NCI-H2081 treated with DMSO at 0.1 percent for 48 hours (cell line): ENCODE measurements around the gene TIGD2.
"Not testable (repeated sequence)": the region's sequence is repeated elsewhere in the genome, so short reads cannot be mapped to it uniquely, and the experiment has no call there.

Source experiments
- DNase-seq: peaks from one replicate; lab custom pipeline; 2025; lab: John Stamatoyannopoulos, UW

The TIGD2 gene

DNA sequence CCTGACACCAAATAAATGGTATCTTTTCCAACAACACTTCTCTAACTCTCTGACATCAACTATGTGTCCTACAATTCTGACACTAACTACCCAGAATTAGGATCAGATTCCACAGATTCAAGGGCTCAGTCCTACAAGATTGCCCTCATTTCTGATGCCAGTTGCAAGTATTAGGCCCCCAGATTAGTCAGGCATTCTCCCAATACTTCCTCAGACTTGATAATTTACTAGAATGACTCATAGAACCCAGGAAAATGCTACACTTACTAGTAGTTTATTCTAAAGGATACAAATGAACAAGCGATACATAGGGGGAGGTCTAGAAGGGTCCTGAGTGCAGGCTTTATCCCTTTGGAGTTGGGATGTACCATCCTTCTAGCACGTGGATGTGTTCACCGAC is 8.5 kb downstream of the TIGD2 start:
- DNase-seq, result no peak

- DNase-seq, result no peak
Observed at GRCh38 chr4:89121387-89122068, 10.2 kb downstream of the TIGD2 start.

GRCh38 chr4:89123451-89123851 is 12.1 kb downstream of the TIGD2 start:
- no peak for DNase-seq

GRCh38 chr4:89125901-89126782 is 14.8 kb downstream of the TIGD2 start:
- no peak for DNase-seq

GRCh38 chr4:89129080-89129640 is 17.8 kb downstream of the TIGD2 start:
- no peak for DNase-seq

- DNase-seq, result no peak
Observed at GRCh38 chr4:89134775-89135319, 23.5 kb downstream of the TIGD2 start.

DNA sequence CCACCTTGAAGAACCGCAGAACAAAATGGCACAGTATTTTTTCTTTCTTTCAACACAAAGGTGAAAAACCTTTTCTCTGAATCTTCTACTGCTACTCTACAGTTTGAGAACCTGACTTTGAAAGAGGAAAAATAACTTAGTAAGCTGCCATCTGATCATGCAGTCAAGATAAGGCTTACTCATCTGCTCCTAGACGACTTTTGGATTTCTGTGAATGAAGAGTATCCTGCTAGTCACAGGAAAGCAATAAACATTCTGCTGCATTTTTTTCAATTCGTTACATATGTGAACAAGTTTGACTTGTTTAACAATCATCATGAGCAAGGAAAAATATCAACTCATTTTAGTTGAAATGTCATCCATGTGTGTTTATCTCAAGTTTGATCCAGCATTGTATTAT is 25.2 kb downstream of the TIGD2 start:
- no peak for DNase-seq

DNA sequence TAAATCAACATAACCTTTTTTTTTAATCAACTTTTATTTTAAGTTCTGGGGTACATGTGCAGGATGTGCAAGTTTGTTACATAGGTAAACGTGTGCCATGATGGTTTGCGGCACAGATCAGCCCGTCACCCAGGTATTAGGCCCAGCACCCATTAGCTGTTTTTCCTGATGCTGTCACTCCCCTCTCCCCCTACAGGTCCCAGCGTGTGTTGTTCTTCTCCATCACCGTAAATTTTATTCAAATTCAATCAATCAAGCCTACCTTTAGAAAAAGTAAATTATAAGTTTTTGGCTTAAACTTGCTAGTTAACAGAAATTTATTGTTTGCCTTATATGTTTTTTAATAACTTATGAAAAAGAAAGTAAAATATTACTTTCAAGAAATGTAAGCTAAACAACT is 25.9 kb downstream of the TIGD2 start:
- DNase-seq, result no peak

- DNase-seq, result no peak
Observed at GRCh38 chr4:89137695-89138094, 26.4 kb downstream of the TIGD2 start.

DNA sequence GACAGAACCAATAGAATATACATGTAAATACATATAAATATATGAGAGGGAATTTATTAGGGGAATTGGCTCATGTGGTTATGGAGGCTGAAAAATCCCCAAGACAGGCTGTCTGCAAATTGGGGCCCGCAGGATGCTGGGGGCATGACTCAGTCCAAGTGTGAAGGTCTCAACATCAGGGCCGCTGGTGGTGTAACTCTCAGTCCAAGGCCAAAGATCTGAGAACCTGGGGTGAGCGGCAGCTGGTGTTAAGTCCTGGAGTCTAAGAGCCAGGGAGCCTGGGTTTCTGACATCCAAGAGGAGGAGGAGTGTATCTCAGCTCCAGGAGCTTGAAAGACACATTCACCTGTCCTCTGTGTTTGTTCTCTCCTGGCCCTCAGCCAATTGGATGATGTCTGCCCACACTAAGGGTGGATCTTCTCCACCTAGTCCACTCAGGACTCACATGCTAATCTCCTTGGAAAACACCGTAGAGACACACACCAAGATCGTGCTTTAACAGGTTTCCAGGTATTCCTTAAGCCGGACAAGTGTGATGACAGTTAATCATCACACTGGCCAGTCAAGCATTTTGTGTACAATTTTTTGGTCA is 28.9 kb downstream of the TIGD2 start:
- no peak for DNase-seq

DNA sequence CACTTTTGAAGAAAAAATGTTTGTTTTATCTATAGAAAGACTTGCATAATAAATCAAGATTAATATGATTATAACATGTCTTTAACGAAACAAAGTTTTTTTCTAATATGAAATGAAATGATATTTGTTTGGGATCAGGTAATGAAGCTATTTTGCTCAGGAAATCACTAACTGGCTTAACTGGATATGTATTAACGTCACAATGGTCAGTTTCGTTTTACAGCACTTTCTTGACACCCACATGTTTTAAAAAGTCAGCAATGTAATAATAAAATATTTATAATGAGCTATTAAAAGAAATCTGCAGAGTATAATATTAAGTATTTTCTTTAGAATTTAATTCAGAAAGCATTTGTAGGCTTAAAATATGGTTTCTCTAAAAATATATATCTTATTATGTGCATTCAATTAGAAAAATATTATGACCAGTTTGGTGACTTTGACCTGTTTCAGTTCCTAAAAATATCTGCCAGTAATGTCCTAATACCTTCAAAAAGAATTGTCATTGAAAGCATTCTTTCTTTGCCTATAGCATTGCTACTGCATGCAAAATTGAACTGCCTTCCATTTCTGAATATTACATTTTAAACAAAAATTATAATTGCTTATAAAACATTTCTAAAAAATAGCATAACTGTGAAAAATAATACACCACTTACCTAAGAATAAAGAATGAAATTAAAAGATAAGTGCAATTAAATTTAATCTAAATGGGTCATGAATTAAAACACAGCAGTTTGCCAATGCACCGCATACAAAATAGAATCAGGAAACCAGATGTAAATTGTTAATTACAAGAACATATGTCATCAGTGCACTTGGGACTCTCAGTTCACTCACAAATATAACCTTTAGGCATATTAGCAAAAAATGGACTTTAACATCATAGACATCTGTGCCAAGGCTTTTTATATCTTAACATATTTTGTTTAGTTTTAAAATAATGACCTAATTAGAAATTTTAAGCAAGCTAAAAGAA is 31.6 kb downstream of the TIGD2 start:
- DNase-seq, result no peak

DNA sequence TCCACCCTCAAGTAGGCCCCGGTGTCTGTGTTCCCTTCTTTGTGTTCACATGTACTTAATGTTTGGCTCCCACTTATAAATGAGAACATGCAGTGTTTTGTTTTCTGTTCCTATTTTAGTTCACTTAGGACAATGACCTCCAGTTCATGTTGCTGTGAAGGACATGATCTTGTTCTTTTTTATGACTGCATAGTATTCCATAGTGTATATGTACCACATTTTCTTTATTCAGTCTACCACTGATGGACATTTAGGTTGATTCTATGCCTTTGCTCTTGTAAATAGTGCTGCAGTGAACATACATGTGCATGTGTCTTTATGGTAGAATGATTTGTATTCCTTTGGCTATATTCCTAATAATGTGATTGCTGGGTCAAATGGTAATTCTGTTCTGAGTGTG is 33.3 kb downstream of the TIGD2 start:
- not testable (repeated sequence) for DNase-seq

DNA sequence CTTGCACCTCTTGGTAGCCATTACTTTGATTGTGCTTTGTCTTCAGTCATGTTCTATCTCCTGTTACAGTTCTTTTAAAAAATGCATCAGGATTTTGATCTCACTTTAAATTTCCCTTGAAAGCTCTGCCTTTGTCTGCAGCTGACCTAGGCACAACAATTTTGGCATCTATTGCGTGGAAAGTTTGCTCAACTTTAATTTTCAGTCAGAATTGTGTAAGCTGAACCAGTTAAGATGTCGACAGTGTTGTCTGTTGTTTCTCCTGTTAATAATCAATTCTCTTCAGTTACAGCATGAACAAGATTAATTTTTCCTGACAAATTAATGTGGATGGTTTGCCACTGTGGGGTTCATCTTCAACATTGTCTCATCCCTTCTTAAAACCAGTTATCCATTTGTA is 34.9 kb downstream of the TIGD2 start:
- no peak for DNase-seq

GRCh38 chr4:89152972-89153371 is 41.6 kb downstream of the TIGD2 start:
- DNase-seq, result peak; percentile 7

DNA sequence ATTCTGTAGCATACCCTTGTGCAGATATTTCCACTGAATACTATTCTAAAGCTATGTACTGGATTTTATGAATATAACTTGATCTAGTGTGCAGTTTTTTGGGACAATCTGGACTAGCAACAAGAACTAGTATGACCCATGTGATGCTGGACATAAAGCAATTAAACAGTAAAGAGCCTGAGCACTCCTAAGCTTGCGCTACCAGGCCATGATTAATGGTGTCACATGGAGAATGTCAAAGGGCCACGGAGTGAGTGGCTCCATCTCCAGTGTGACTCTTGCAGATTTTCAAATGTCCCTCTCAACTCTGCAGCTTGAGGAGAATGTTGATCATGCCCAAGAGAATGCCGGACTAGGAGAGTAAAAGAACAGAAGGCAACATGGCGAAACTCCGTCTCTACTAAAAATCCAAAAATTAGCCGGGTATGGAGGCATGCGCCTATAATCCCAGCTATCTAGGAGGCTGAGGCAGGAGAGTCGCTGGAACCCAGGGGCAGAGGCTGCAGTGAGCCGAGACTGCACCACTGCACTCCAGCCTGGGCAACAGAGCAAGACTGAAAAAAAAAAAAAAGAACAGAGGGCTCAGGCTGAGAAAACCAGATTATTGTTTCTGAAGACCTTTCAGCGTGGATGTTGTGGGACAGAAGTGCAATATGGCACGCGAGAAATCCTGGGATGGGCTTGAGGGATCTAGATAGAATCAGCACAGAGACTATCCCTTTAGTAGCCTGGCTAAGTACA is 45.0 kb downstream of the TIGD2 start:
- no peak for DNase-seq

GRCh38 chr4:89157488-89158024 is 46.2 kb downstream of the TIGD2 start:
- DNase-seq, result no peak

- DNase-seq, result peak; percentile 36
Observed at GRCh38 chr4:89158884-89159503, 47.7 kb downstream of the TIGD2 start.

- DNase-seq, result no peak
Observed at GRCh38 chr4:89160806-89161205, 49.5 kb downstream of the TIGD2 start.

GRCh38 chr4:89161841-89162240 is 50.5 kb downstream of the TIGD2 start:
- no peak for DNase-seq

- DNase-seq, result no peak
Observed at GRCh38 chr4:89162496-89162895, 51.2 kb downstream of the TIGD2 start.
